ENCODE measurements around the gene SNRK.

SNRK gene

GRCh38 chr3:43341788-43342187, 55.4 kb downstream of the SNRK start:
- peaks cover 24% of the 10 kb centered on the region for H3K9me3 ChIP-seq (ENCODE audit: insufficient read depth, low read length, severe bottlenecking)
- no peak for DNase-seq
- H3K9ac ChIP-seq (ENCODE audit: low read depth, low read length) = no peak overlapping the region
- peaks cover 88% of the 10 kb centered on the region for H3K36me3 ChIP-seq (ENCODE audit: insufficient read depth, low read length)
- H3K4me2 ChIP-seq (ENCODE audit: insufficient read depth, low read length) = no peak overlapping the region
- H3K27me3 ChIP-seq (ENCODE audit: insufficient read depth, low read length, poor library complexity) = no peaks in the 10 kb centered on the region
- H3K4me3 ChIP-seq (ENCODE audit: low read depth in 1 of 2, low read length in 2 of 2) = no peak overlapping the region
- peaks cover 35% of the 10 kb centered on the region for H3K4me1 ChIP-seq (ENCODE audit: insufficient read depth, low read length)
- 0 out of 2 replicates have a peak, but pooled peaks cover 3% of the 10 kb centered on the region for H4K20me1 ChIP-seq (ENCODE audit: insufficient read depth, low read length)
- H3K27ac ChIP-seq (ENCODE audit: low read length) = no peak overlapping the region
- no peak for TF ChIP-seq EZH2 (IDR thresholded peaks at IDR 0.05; ENCODE audit: borderline replicate concordance, low read depth, low read length, severe bottlenecking)
- ATAC-seq (ENCODE audit: insufficient read depth, low read depth) = no peak
- no peak overlapping the region for H2AFZ ChIP-seq (ENCODE audit: low read depth, low read length)
- peaks cover 27% of the 10 kb centered on the region for H3K79me2 ChIP-seq (ENCODE audit: insufficient read depth, low read length)

- Histone ChIP-seq H2AFZ (ENCODE audit: low read depth, low read length) (no peak overlapping the region), H4K20me1 (ENCODE audit: insufficient read depth, low read length) (0 out of 2 replicates have a peak, but pooled peaks cover 3% of the 10 kb centered on the region), H3K4me2 (ENCODE audit: insufficient read depth, low read length) (no peak overlapping the region), H3K79me2 (ENCODE audit: insufficient read depth, low read length) (peaks cover 15% of the 10 kb centered on the region), H3K36me3 (ENCODE audit: insufficient read depth, low read length) (peaks cover 86% of the 10 kb centered on the region), H3K27me3 (ENCODE audit: insufficient read depth, low read length, poor library complexity) (no peaks in the 10 kb centered on the region), H3K4me3 (ENCODE audit: low read depth in 1 of 2, low read length in 2 of 2) (no peak overlapping the region), H3K4me1 (ENCODE audit: insufficient read depth, low read length) (peaks cover 49% of the 10 kb centered on the region), H3K27ac (ENCODE audit: low read length) (no peak overlapping the region), H3K9ac (ENCODE audit: low read depth, low read length) (no peak overlapping the region), H3K9me3 (ENCODE audit: insufficient read depth, low read length, severe bottlenecking) (peaks cover 10% of the 10 kb centered on the region)
- ATAC-seq (ENCODE audit: insufficient read depth, low read depth) (no peak), DNase-seq (no peak)
- TF ChIP-seq EZH2 (IDR thresholded peaks at IDR 0.05; ENCODE audit: borderline replicate concordance, low read depth, low read length, severe bottlenecking) (no peak), CTCF (IDR thresholded peaks at IDR 0.05; ENCODE audit: borderline replicate concordance, extremely low read depth, low read length, poor library complexity, severe bottlenecking) (no peak)
Measured at GRCh38 chr3:43343185-43343584, 56.8 kb downstream of the SNRK start.

- Histone ChIP-seq H3K4me2 (ENCODE audit: insufficient read depth, low read length) (no peak overlapping the region), H3K4me3 (ENCODE audit: low read depth in 1 of 2, low read length in 2 of 2) (no peak overlapping the region), H3K79me2 (ENCODE audit: insufficient read depth, low read length) (peaks cover 12% of the 10 kb centered on the region), H2AFZ (ENCODE audit: low read depth, low read length) (no peak overlapping the region), H3K36me3 (ENCODE audit: insufficient read depth, low read length) (peaks cover 86% of the 10 kb centered on the region), H3K27me3 (ENCODE audit: insufficient read depth, low read length, poor library complexity) (no peaks in the 10 kb centered on the region), H3K4me1 (ENCODE audit: insufficient read depth, low read length) (peaks cover 54% of the 10 kb centered on the region), H3K9ac (ENCODE audit: low read depth, low read length) (no peak overlapping the region), H3K9me3 (ENCODE audit: insufficient read depth, low read length, severe bottlenecking) (peaks cover 5% of the 10 kb centered on the region), H3K27ac (ENCODE audit: low read length) (no peak overlapping the region), H4K20me1 (ENCODE audit: insufficient read depth, low read length) (0 out of 2 replicates have a peak, but pooled peaks cover 3% of the 10 kb centered on the region)
- no peak for TF ChIP-seq EZH2 (IDR thresholded peaks at IDR 0.05; ENCODE audit: borderline replicate concordance, low read depth, low read length, severe bottlenecking)
- TF ChIP-seq CTCF (IDR thresholded peaks at IDR 0.05; ENCODE audit: borderline replicate concordance, extremely low read depth, low read length, poor library complexity, severe bottlenecking) = no peak
- DNase-seq (no peak), ATAC-seq (ENCODE audit: insufficient read depth, low read depth) (no peak)
Measured at GRCh38 chr3:43343815-43344214, 57.5 kb downstream of the SNRK start.

- Histone ChIP-seq H2AFZ (ENCODE audit: low read depth, low read length) (no peak overlapping the region), H3K27ac (ENCODE audit: low read length) (peak overlapping the region; percentile 66), H3K9me3 (ENCODE audit: insufficient read depth, low read length, severe bottlenecking) (no peaks in the 10 kb centered on the region), H4K20me1 (ENCODE audit: insufficient read depth, low read length) (0 out of 2 replicates have a peak, but pooled peaks cover 3% of the 10 kb centered on the region), H3K9ac (ENCODE audit: low read depth, low read length) (no peak overlapping the region), H3K4me2 (ENCODE audit: insufficient read depth, low read length) (no peak overlapping the region), H3K4me3 (ENCODE audit: low read depth in 1 of 2, low read length in 2 of 2) (no peak overlapping the region), H3K4me1 (ENCODE audit: insufficient read depth, low read length) (peaks cover 56% of the 10 kb centered on the region), H3K79me2 (ENCODE audit: insufficient read depth, low read length) (peaks cover 7% of the 10 kb centered on the region), H3K36me3 (ENCODE audit: insufficient read depth, low read length) (peaks cover 86% of the 10 kb centered on the region), H3K27me3 (ENCODE audit: insufficient read depth, low read length, poor library complexity) (no peaks in the 10 kb centered on the region)
- DNase-seq (no peak), ATAC-seq (ENCODE audit: insufficient read depth, low read depth) (no peak)
- TF ChIP-seq EZH2 (IDR thresholded peaks at IDR 0.05; ENCODE audit: borderline replicate concordance, low read depth, low read length, severe bottlenecking) (no peak), CTCF (IDR thresholded peaks at IDR 0.05; ENCODE audit: borderline replicate concordance, extremely low read depth, low read length, poor library complexity, severe bottlenecking) (no peak)
Measured at GRCh38 chr3:43344520-43344919, 58.2 kb downstream of the SNRK start.

All from DND-41 (cell line).